Activated CD8-positive, alpha-beta memory T cell treated with anti-CD3 and anti-CD28 coated beads, Interleukin-2, amount 50 U/mL, for 48 hours (primary cell): ENCODE measurements around the gene GPR146.

ENCODE experiments used
- DNase-seq: peaks from one replicate; pipeline ENCODE4 v3.0.0-alpha.2; 2020

GPR146 gene

DNA sequence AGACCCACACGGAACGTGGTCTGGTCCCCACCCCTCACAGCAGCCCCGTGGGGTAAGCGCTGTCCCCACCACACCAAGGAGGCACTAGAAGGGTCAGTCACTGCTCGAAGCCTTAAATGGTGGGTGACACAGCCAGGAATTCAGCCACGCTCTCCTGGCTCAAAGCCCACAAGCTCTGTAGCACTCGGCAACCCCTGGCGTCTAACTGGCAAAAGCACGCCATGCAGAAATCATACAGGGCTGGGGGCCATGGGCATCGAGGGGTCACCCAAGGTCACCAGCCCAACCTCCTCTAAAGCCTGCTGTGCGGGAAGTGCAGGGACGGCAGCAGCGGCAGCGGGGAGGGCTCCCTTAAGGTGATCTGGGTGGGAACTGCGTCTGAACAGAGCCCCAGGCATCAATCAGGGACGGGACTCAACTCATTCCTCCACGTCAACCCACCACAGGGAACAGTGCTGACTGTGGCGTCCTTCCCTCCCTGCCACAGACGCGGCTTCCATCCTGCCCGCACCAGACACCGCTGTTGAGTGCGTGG, 51.3 kb downstream of the GPR146 start:
- DNase-seq: no peak

DNA sequence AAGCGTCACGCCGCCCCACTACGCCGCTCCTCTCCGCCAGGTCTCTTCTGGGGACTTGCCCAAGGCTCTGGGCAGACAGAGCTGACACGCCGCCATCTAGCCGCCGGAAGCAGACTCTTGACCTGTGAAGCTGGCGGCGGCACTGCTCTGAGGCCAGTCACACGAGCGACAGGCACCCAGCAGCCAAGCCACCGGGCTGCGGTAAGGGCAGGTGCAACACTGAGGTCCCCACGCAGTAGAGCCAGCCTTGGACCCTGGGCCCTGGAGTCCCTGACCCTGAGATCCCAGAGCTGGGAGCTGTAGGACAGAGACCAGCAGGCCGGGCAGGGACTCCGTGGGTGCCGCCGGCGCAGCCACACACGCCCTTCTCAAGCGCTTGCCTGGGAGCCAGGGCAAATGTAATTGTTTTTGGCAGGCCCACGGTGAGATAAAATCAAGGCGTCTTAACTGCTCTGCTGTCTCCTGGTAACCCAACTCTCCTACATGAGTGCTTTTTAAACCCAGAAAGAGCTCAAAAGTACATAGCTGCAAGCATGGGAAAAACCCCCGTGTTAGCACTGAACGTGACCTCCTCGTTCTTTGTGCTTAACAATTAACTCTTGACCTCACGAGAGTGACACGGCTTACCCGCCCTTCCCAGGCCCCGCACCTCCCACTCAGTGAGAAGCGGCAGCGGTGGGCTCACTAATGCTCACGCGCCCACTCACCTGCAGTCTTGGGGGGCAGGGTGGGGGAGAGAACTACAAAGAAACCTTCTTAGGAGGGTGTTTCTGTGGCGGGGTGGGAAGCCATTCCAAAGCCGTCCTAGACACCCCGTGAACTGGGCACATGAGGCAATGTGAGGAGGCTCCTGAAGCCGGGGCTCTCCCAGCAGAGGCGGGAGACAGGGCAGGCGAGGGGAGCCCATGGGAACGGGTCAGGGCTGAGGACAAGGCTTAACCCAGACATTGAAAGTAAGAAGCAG, 52.1 kb downstream of the GPR146 start:
- DNase-seq: no peak

DNA sequence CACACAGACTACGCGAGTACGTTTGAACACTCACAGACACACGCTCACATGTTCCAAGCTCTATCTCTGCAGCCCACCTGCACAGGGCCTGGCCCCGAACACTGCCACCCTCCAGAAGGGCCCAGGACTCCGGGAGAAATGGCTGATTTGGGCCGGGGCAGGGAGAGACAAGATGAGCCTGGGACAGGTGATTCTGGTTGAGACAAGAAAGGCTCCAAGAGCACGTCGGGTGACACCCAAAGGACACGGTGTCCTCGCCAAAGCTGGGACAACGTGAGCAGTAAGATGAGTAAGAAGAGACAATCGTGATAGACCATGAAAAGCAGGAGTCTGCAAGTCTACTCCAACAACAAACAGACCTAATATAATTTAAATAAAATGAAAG, 52.8 kb downstream of the GPR146 start:
- DNase-seq: no peak

DNA sequence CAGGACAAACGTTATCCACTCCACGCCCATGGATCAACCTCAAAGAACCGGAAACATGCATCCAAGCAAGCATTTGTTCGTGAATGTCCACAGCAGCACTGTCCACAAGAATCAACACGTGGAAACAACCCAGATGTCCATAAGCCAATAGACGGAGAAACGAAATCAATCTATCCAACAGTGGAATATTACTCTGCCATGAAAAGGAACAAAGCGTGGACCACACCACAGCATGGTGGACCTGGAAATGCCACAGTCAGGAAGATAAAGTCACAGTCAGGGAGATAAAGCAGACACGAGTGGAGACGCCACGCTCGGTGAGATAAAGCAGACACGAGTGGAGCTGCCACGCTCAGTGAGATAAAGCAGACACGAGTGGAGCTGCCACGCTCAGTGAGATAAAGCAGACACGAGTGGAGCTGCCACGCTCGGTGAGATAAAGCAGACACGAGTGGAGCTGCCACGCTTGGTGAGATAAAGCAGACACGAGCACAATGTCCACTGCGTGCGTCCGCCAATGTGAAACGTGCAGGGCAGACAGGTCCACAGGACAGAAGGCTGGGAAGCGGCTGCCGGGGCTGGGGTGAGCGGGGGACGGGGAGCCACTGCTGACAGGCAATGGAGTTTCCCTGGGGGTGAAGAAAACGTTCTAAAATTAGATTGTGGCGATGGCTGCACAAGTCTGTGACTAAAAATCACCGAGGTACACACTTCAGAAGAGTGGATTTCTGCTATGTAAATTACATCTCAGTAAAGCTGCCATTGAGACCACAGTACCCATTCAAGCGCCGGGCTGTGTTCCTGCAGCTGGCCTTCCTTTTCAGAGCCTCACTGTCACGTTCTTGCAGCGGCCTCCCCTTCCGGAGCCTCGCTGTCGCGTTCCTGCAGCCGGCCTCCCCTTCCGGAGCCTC, 54.2 kb downstream of the GPR146 start:
- no peak for DNase-seq

DNA sequence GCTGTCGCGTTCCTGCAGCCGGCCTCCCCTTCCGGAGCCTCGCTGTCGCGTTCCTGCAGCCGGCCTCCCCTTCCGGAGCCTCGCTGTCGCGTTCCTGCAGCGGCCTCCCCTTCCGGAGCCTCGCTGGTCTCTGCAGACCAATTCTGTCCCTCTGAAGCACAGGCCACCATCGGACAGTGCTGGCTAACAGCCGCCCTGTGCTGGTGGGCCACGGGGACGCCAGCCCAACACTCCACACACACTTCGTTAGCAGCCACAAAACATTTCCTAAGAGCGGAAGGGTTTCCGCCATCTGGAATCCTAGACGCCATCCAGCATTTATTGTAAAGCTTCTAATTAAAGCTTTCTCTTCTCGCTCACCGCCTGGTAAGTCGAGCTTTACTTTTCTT, 54.8 kb downstream of the GPR146 start:
- DNase-seq: no peak

DNA sequence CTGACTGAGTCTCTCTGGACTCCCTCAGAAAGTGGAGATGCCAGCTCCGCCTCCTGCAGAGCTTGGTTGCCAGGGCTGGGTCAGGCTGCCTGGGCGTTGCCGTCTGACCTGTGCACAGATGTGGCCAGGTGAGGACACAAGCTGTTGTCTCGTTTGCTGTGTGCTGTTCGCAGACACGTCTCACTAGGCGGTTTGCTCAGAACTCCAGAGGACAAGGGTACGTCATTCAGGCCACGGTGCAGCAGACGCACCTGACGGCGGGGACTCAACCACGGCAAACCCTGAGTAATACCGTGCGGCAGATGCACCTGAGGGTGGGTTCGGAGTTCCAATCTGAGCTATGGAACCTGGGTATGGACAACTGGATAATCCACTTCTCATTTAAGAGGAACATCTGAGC, 55.3 kb downstream of the GPR146 start:
- no peak for DNase-seq

DNA sequence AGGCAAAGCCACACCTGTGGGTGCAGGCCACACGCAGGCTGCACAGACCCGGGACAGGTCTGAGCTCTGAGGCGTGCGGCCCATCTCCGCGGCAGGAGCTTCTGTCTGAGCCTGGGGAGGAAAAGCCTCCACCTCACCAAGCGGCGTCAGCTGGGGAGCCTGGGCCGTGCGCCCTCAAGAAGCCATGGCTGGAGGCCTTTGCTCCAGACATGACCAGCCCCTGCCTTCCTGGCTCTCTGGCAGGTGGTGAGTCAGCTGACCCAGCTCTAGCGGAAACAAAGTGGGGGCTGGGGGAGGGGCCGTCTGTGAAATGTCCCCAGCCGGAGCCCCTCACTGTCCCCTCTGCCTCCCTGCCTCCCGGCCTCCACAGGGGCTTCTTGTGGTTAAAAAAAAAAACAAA, 56.0 kb downstream of the GPR146 start:
- no peak for DNase-seq

DNA sequence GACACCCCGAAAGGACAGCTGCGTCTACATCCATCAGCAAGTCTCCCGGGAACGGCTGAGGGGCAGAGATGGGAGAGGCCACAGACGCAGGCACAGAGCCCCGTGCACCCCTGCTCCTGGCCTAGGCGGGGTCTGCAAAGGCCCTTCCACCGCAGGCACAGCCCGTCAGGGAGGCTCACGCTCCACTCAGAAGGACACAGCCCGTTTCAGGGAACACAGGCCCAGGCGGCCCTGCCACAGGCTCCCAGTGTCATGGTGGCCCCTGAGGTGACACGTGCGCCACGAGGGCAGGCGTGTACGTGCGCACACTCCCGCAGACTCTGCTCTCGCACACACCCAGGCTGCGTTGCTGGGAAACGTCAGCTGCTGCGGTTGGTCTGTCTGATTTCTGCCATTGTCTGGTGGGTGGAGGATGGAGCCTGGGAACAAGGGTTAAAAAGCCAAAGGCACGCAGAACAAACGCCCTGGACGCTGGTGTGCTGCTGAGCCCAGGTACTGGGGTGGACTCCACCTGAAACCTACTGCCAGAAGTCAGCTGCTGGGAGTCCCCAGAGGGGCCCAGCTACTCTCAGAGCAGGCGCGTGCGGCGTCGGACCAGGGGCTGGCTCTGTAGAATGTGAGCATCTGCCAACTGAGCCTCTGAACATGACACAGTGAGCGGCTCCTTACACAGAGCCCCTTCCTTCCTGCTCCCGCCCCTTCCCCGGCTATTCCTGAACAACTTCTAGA, 56.7 kb downstream of the GPR146 start:
- no peak for DNase-seq

DNA sequence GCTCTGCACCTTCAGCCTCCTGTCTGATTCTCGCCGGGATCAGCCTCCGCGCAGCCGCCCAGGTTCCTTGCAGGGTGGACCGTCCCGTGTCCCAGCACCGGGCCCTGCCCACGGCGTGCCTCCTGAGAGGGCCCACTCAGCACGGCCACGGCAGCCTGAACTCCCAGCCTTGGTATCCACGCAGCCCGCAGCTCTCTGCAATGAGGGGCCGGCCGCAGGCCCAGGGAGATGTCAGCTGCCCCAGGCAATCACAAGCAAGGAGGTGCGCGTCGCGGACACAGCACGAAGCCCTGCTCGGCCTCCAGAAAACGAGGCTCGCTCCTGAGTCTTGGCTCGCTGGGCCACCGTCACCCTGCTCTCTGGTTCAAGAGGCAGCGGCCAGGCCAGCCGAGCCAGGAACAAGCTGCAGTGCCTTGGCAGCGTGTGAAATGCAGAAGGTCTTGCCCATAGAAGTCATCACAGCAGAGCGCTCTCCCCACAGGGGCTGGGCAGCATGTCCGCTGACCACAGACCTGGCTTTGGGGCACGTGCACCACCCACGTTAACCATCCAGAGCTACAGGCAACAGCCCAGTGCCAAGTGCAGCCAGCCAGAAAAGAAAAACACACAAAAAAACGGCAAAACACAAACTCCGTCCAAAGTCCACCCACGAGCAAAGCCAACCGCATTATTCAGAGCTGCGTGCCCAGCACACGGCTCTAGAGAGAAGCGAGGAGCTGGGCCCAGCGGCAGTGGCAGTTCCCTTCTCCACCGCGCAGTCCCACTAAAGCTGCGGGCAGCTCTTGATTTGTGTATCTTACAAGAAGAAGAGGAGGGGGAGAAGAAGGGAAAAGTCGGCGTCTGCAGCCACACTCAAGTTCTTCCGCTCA, 57.5 kb downstream of the GPR146 start:
- DNase-seq: no peak

DNA sequence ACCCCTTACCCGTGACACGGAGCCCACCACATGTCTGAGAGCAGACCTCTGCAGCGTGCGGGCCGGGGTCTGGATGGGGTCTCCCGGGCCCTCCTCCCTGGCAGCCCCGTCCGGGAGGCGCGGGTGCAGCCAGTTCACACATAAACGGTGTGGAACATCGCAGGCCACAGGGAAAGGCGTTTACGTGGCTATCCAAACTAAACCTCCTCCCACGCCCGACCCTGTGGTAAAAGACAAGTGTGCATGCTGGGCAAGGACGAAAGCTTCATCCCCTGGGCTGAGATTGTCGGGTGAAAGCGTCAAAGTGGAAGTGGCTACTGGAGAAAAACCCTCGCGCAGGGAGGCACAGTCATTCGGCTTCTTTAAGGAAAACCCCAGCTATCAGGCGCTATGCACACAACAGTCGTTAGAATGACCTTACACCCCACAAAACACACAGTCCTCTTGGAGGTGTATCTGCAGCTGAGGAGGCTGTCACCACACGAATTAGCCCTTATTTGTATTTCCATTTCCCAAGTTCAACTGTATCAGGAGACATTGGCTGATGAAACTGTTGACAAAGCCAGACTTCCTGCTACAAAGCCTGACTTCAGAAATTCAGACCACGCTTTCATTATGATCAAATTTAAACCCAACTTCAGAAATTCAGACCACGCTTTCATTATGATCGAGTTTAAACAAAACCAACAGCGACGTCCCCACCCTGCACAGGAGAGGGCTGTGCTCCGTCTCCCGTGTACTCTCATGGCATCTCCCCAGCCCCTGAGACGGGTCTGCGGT, 58.9 kb downstream of the GPR146 start:
- DNase-seq: peak; percentile 58

DNA sequence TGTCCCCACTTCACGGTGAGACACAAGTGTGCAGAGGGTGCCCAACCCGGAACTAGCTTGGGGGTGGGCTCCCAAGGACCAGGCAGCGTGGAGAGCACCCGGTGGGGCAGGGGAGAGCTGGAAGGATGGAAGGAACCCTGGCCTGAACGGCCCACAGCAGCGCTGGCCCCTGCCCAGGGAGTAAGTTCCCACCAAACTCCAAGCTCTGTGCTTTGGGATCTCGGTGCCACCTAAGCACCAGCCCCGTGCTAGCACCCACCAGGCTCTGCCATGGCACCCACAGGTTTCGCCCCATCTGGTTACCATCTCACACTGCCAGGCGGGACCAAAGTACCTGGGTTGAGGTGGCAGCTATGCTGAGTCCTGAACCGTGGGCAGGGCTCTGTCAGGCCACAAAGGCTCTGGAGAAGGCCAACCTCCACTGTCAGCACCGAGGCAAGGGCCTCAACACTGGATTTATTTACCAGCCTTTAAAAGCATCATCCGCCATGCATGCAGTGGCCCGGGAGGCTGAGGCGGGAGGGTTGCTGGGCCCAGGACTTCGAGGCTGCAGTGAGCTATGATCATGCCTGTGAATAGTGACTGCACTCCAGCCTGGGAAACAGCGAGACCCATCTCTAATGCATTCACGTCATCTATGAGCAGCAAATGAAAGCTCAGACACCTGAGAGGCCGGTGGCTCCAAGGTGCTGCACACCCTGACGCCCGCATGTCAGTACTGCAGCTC, 59.6 kb downstream of the GPR146 start:
- no peak for DNase-seq

DNA sequence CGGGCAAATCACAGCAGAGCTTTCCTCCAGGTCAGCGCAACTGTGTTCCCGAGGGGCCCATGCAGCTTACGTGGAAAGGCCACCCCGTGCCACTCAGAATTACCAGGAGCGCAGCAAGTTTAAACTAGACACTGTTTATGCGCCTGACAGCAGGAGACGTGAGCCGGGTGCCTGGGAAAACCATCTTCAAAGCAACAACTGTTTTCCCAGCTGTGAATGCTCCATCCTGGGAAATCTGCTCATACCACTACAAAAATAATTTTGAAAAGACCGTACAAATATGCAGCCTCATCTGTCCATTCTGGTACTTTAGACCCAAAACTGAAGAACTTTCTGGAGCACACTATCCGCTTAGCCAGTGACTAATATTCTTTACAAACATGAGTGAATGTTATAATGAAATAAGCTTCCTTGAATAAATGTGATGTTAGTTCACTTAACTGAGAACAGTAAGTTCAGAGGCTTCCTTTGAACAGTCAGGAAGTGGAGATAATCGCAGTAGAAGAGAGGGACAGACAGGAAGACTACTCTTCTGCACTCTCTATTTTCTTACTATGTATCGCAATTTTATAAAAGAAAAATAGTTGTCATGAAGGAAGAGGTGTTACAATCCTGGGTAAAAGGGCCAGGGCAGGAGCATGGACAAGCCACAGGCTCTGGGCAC, 60.3 kb downstream of the GPR146 start:
- DNase-seq: no peak

DNA sequence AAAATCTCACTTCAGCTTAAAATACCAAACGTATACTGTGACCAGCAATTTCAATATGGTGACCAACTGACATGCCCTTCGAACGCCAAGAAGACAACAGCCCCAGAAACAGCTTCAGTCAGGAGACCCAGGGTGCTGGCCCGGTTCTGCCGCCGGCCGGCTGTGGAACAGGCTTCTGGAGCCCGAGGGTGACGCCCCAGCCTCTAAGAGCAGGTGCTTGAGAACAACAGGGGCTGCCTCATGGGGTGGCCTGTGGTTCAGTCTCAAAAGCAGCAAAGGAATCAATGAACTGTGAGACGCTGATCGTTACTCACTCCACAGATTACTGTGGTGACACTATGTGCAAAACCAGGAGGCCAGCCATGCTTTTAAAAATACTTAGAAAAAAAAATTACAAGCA, 60.8 kb downstream of the GPR146 start:
- no peak for DNase-seq

DNA sequence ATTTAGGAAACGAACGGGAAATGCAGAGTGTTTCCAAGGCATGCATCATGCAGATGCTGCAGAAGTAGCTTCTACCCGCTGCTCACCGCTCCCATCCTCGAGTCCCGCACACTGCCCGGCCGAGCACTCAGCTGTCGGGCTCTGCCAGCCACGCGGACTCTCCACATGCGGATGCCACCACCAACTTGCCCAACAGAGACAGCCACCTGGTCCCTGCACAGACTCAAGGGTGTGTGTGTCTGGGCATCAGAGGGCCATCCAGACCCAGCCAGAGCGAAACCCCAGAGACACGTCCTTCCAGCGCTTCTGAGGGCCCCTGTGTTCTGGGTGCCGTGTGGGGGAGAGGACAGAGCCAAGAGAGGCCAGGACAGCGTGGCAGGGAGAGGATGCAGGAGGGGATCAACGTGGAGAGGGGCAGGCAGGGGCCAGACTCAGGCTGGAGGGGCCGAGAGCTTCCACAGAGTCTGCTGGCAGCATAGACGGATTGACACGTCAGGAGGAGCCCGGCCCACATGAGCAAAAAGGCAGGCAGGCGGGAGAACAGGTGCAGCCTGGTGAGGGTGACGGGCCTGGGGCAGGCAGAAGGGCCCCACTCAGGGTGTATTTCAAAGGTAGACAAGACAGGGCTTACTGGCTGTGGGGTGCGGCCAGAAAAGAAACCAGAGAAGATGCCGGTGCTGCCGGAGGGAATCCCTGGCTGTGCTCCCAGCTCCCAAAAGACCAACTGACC, 61.9 kb downstream of the GPR146 start:
- DNase-seq: no peak

DNA sequence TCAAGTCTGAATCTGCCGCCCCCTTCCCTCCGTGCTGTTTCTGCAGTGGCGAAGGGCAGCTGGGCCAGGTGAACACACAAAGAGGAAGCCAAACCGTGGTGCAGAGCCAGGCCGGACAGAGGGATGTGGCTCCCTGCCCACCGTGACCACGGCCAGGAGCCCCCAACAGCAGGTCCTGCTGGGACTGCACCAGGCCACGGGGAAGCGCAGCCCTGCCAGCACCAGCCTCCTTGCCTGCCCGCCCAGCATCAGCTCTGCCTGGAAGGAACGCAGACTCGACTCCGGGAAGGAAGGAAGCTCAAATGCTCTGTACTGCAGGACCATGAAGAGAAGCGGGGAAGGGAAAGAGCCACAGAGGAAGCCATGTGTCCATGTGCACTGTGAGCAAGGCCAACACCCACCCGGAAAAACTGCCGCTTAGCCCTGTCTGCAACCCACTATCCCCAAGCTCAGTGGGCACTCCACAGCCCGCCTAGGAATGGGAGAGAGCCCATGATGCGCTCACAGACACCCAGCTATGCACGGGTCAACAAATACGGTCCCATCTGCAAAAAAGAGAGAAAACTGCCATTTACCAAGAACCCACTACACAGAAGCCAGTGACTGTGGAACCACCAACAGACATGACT, 62.6 kb downstream of the GPR146 start:
- no peak for DNase-seq

DNA sequence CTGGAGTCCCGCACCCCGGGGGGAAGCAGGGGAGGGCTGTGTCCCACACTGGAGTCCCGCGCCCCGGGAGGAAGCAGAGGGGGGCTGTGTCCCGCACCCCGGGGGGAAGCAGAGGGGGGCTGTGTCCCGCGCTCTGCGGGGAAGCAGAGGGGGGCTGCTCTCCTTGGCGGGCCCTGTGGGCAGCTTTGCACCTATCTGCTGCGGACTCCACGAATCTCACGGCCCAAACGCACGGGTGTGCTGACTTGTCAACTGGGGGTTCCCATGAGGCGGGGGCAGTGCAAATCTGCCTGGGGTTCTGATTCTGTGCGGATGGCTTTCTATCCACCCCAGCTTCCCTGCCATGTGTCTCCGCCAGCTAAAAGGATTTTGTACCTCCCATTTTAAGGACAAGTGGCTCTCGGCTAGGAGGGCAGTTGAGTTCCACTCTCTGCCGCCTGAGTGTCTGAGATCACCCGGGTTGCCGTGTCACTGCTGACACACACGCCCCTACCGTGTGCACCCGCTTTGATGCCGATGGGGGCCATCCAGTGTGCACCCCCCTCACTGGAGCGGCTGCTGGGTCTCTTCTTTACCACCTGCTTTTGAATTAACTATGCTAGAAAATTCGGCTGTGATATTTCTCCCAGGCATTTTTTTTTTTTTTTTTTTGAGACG, 64.0 kb downstream of the GPR146 start:
- DNase-seq: no peak
